Lower leg skin (tissue), 4 donors: ENCODE results near the gene TAC3. TPM values are rescaled to one million over a fixed set of nuclear protein-coding genes. Genes with fewer than 3 reads are reported as not detected.

Experiments used
- DNase-seq, 2 donors: peaks; one replicate each; pipeline ENCODE4 v3.0.0-alpha.2; 2019; ENCODE audit warnings: low spot score in 2 of 2
- H3K4me3 ChIP-seq: fragments of 200-600 bp; sonication (generic); 2 replicates; pipeline ENCODE4 v1.5.1; 2017; ENCODE audit warnings: mild to moderate bottlenecking, low read depth; ENCODE audit not compliant: poor library complexity, severe bottlenecking
- CTCF ChIP-seq, 3 donors: fragments of 450-650 bp; IDR thresholded peaks; one replicate each; pipeline ENCODE4 v1.5.1; 2016; ENCODE audit warnings: antibody characterized with exemption in 3 of 3, mild to moderate bottlenecking in 3 of 3, moderate library complexity in 2 of 3
- POLR2A ChIP-seq, 2 donors: fragments of 450-650 bp; IDR thresholded peaks; one replicate each; pipeline ENCODE4 v1.6.1; 2016 to 2017; ENCODE audit warnings: antibody characterized with exemption in 2 of 2, mild to moderate bottlenecking in 1 of 2, moderate library complexity in 1 of 2
- WGBS, 2 donors: methylation state at CpG; one replicate each; pipeline ENCODE4 v1.1.5; 2018; 5-methylcytosine and 5-hydroxymethylcytosine counted together
- intact Hi-C: fragments of 100-400 bp; cut with DNase I; formaldehyde crosslinking; loops from one replicate; pipeline ENCODE4 v1.15.0; 2023; ENCODE audit warnings: low total_unique reads
- total RNA-seq, 4 donors: library from RNA; depleted of rRNA; stranded (reverse); fragments of >200 nt; gene quantifications; one replicate each; pipeline ENCODE4 v1.1.0, GENCODE V29; 2016

TAC3 gene
- total RNA-seq, 4 donors from 2014 or later = 0.46 TPM; not detected in 3

GRCh38 chr12:56998316-56998715 is 18.0 kb downstream of the TAC3 start:
- peak in 1 of 2 donors; percentile 49 for DNase-seq
- WGBS, 2 donors = 89% methylated on average over 6 of the region's 6 CpGs
- no peak overlapping the region for H3K4me3 ChIP-seq
- TF ChIP-seq POLR2A (IDR thresholded peaks at IDR 0.05) (no peak), CTCF (IDR thresholded peaks at IDR 0.05) (no peak)
- intact Hi-C loops = no loop called here

GRCh38 chr12:56996793-56997545 is 19.4 kb downstream of the TAC3 start:
- TF ChIP-seq CTCF (IDR thresholded peaks at IDR 0.05) (no peak), POLR2A (IDR thresholded peaks at IDR 0.05) (no peak)
- intact Hi-C loops = no loop called here
- DNase-seq = peak in 1 of 2 donors; percentile 86
- WGBS, 2 donors = 75 to 80% methylated on average over 12 of the region's 12 CpGs
- H3K4me3 ChIP-seq = no peak overlapping the region

GRCh38 chr12:56995930-56996496 is 20.3 kb downstream of the TAC3 start:
- no peak overlapping the region for H3K4me3 ChIP-seq
- intact Hi-C loops = no loop called here
- peak in 1 of 2 donors; percentile 53 for DNase-seq
- 94 to 95% methylated on average over 11 of the region's 11 CpGs for WGBS, 2 donors
- no peak for TF ChIP-seq POLR2A (IDR thresholded peaks at IDR 0.05)
- TF ChIP-seq CTCF (IDR thresholded peaks at IDR 0.05) = no peak

GRCh38 chr12:56995201-56995929 is 21.0 kb downstream of the TAC3 start:
- no peak for TF ChIP-seq CTCF (IDR thresholded peaks at IDR 0.05)
- TF ChIP-seq POLR2A (IDR thresholded peaks at IDR 0.05) = no peak
- 92 to 95% methylated on average over 25 to 26 of the region's 26 CpGs for WGBS, 2 donors
- no peak overlapping the region for H3K4me3 ChIP-seq
- peak in 1 of 2 donors; percentile 81 for DNase-seq
- intact Hi-C loops = no loop called here

- DNase-seq = peak in 1 of 2 donors; percentile 72
- WGBS, 2 donors = 70 to 84% methylated on average over 10 of the region's 10 CpGs
- intact Hi-C loops = no loop called here
- TF ChIP-seq POLR2A (IDR thresholded peaks at IDR 0.05) = no peak
- no peak for TF ChIP-seq CTCF (IDR thresholded peaks at IDR 0.05)
- no peak overlapping the region for H3K4me3 ChIP-seq
Observed at GRCh38 chr12:56994231-56994746, 22.0 kb downstream of the TAC3 start.
